H9 (cell line): ENCODE data around the gene MAP1LC3C. TPM values are rescaled to one million over a fixed set of nuclear protein-coding genes. Genes with fewer than 3 reads are reported as not detected.

Experiments used
- DNase-seq: peaks from one replicate; pipeline ENCODE4 v3.0.0-alpha.2; 2017
- H2AFZ ChIP-seq: one replicate; pipeline ENCODE4 v1.6.1; 2013; ENCODE audit warnings: mild to moderate bottlenecking, low read length, control low read depth, moderate library complexity
- H2AK5ac ChIP-seq: 2 replicates; pipeline ENCODE4 v1.6.1; 2013; ENCODE audit warnings: low read length, control low read depth, mixed read lengths; ENCODE audit not compliant: insufficient read length
- H2BK120ac ChIP-seq: one replicate; pipeline ENCODE4 v1.6.1; 2013; ENCODE audit warnings: low read depth, mild to moderate bottlenecking, low read length, control low read depth, inconsistent platforms; ENCODE audit not compliant: poor library complexity, severe bottlenecking
- H2BK12ac ChIP-seq: 2 replicates; pipeline ENCODE4 v1.6.1; 2013; ENCODE audit warnings: low read length, control low read depth, mixed read lengths, low read depth; ENCODE audit not compliant: insufficient read length
- H2BK15ac ChIP-seq: 2 replicates; pipeline ENCODE4 v1.6.1; 2013; ENCODE audit warnings: low read depth, low read length, control low read depth
- H2BK20ac ChIP-seq: one replicate; pipeline ENCODE4 v1.6.1; 2013; ENCODE audit warnings: low read depth, mild to moderate bottlenecking, low read length, control low read depth, inconsistent platforms; ENCODE audit not compliant: poor library complexity, severe bottlenecking
- H2BK5ac ChIP-seq: 2 replicates; pipeline ENCODE4 v1.6.1; 2013; ENCODE audit warnings: low read length, control low read depth, mixed read lengths; ENCODE audit not compliant: insufficient read length
- H3K14ac ChIP-seq: 2 replicates; pipeline ENCODE4 v1.6.1; 2013; ENCODE audit warnings: low read length, control low read depth; ENCODE audit not compliant: insufficient read depth
- H3K18ac ChIP-seq: 2 replicates; pipeline ENCODE4 v1.6.1; 2013; ENCODE audit warnings: low read depth, mild to moderate bottlenecking, mixed read lengths, low read length, control low read depth; ENCODE audit not compliant: insufficient read length
- H3K23ac ChIP-seq: 2 replicates; pipeline ENCODE4 v1.6.1; 2013; ENCODE audit warnings: low read length, control low read depth, mixed read lengths, low read depth; ENCODE audit not compliant: insufficient read length
- H3K23me2 ChIP-seq: 2 replicates; pipeline ENCODE4 v1.6.1; 2013; ENCODE audit warnings: low read depth, mild to moderate bottlenecking, mixed read lengths, low read length, control low read depth; ENCODE audit not compliant: insufficient read length, poor library complexity, severe bottlenecking
- H3K27ac ChIP-seq: 2 replicates; pipeline ENCODE4 v1.5.1; 2013; ENCODE audit warnings: low read length, control low read depth, mixed read lengths, low read depth; ENCODE audit not compliant: insufficient read length
- H3K27me3 ChIP-seq: 2 replicates; pipeline ENCODE4 v1.6.1; 2013; ENCODE audit warnings: low read length, control low read depth, inconsistent platforms; ENCODE audit not compliant: insufficient read depth
- H3K4ac ChIP-seq: 2 replicates; pipeline ENCODE4 v1.6.1; 2013; ENCODE audit warnings: low read depth, mild to moderate bottlenecking, control low read depth, inconsistent platforms, low read length, moderate library complexity
- H3K4me1 ChIP-seq: 2 replicates; pipeline ENCODE4 v1.6.1; 2013; ENCODE audit warnings: low read length, control low read depth, inconsistent platforms; ENCODE audit not compliant: insufficient read depth
- H3K4me2 ChIP-seq: 2 replicates; pipeline ENCODE4 v1.6.1; 2013; ENCODE audit warnings: low read length, control low read depth, mixed read lengths; ENCODE audit not compliant: insufficient read length, insufficient read depth
- H3K56ac ChIP-seq: 2 replicates; pipeline ENCODE4 v1.6.1; 2013; ENCODE audit warnings: low read depth, mild to moderate bottlenecking, mixed read lengths, low read length, control low read depth; ENCODE audit not compliant: insufficient read length
- H3K79me1 ChIP-seq: 2 replicates; pipeline ENCODE4 v1.6.1; 2013; ENCODE audit warnings: low read depth, mild to moderate bottlenecking, moderate library complexity, low read length, control low read depth, inconsistent platforms; ENCODE audit not compliant: insufficient read depth, poor library complexity, severe bottlenecking
- H3K79me2 ChIP-seq: 2 replicates; pipeline ENCODE4 v1.6.1; 2013; ENCODE audit warnings: low read length, control low read depth, inconsistent platforms; ENCODE audit not compliant: insufficient read depth
- H3K9ac ChIP-seq: 2 replicates; pipeline ENCODE4 v1.6.1; 2013; ENCODE audit warnings: low read length, control low read depth, mixed read lengths; ENCODE audit not compliant: insufficient read length; ENCODE audit errors: extremely low read depth
- H3K9me3 ChIP-seq: one replicate; pipeline ENCODE4 v1.6.1; 2013; ENCODE audit warnings: low read depth, low read length, inconsistent platforms; ENCODE audit not compliant: control insufficient read depth
- H3T11ph ChIP-seq: one replicate; pipeline ENCODE4 v1.6.1; 2013; ENCODE audit warnings: mild to moderate bottlenecking, low read length, control low read depth, inconsistent platforms
- H4K20me1 ChIP-seq: one replicate; pipeline ENCODE4 v1.6.1; 2013; ENCODE audit not compliant: control insufficient read depth, insufficient read length, insufficient read depth
- H4K5ac ChIP-seq: 2 replicates; pipeline ENCODE4 v1.6.1; 2013; ENCODE audit warnings: low read depth, mild to moderate bottlenecking, mixed read lengths, low read length, control low read depth; ENCODE audit not compliant: insufficient read length
- H4K8ac ChIP-seq: replicated peaks from 2 replicates; pipeline ENCODE4 v1.6.1; 2013; ENCODE audit warnings: low read length, control low read depth, mixed read lengths, low read depth; ENCODE audit not compliant: insufficient read length
- H4K91ac ChIP-seq: 2 replicates; pipeline ENCODE4 v1.6.1; 2013; ENCODE audit warnings: low read depth, mild to moderate bottlenecking, moderate library complexity, mixed read lengths, low read length, control low read depth; ENCODE audit not compliant: insufficient read length
- H3K27ac Mint-ChIP-seq, 3 experiments: 2 replicates in 2 of 3; 3 replicates in 1 of 3; pipeline ENCODE4 v1.8.0; 2020 to 2021; ENCODE audit warnings: mixed read lengths in 3 of 3, mild to moderate bottlenecking in 1 of 3, moderate library complexity in 1 of 3
- H3K27me3 Mint-ChIP-seq: 2 replicates; pipeline ENCODE4 v1.8.0; 2021; ENCODE audit warnings: low read depth, mild to moderate bottlenecking, moderate library complexity, mixed read lengths
- H3K36me3 Mint-ChIP-seq, 3 experiments: 2 replicates in 2 of 3; 3 replicates in 1 of 3; pipeline ENCODE4 v1.8.0; 2020 to 2021; ENCODE audit warnings: low read depth in 3 of 3, mixed read lengths in 3 of 3; ENCODE audit not compliant: insufficient read depth in 1 of 3
- H3K4me1 Mint-ChIP-seq, 2 experiments: 2 replicates each; pipeline ENCODE4 v1.8.0; 2020; ENCODE audit warnings: mixed read lengths in 2 of 2
- H3K4me3 Mint-ChIP-seq, 2 experiments: 2 replicates in 1 of 2; 3 replicates in 1 of 2; pipeline ENCODE4 v1.8.0; 2020 to 2021; ENCODE audit warnings: mild to moderate bottlenecking in 2 of 2, mixed read lengths in 2 of 2, moderate library complexity in 1 of 2
- H3K9me3 Mint-ChIP-seq, 2 experiments: 2 replicates in 1 of 2; 3 replicates in 1 of 2; pipeline ENCODE4 v1.8.0; 2020; ENCODE audit warnings: mild to moderate bottlenecking in 2 of 2, mixed read lengths in 2 of 2, moderate library complexity in 1 of 2
- total RNA-seq: library from RNA; stranded (reverse); gene quantifications from 2 replicates; pipeline ENCODE4 v1.2.1, GENCODE V29; 2021
- TF ChIP-seq, protein P1 (sequence below): fragments of 200-600 bp; sonication (generic); conservative IDR thresholded peaks from 3 replicates; pipeline ENCODE4 v1.8.0; 2021; ENCODE audit warnings: antibody characterized with exemption, mild to moderate bottlenecking

The MAP1LC3C gene
- total RNA-seq, 1 experiment from 2014 or later, result 3.6 TPM

DNA sequence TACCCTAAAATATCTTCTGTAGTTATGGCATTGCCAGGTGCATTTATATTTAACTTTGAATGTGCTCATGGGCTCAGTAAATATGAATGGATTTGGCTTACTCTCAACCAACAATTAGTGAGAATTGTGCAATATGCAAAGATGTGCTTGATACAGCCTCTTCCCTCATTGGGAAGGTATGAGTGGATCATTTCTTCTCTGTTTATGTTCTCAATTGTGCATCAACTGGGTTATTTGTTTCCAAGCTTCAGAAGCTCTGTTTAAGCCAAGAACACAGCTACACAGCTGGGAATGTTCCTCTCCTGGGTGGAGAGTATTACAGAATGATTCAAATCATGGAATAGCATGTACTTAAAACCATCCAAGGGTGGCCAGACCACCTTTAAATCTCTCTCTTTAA is 17.6 kb upstream of the MAP1LC3C start:
- H3K56ac ChIP-seq, result no peak overlapping the region
- no peak overlapping the region for H3T11ph ChIP-seq
- H3K9me3 ChIP-seq, result no peaks in the 10 kb centered on the region
- no peak overlapping the region for H3K9ac ChIP-seq
- H2AFZ ChIP-seq, result no peak overlapping the region
- no peaks in the 10 kb centered on the region for H4K20me1 ChIP-seq
- no peak overlapping the region for H2BK15ac ChIP-seq
- no peak overlapping the region for H3K23ac ChIP-seq
- H4K8ac ChIP-seq, result no peak overlapping the region
- no peak overlapping the region for H3K4me3 Mint-ChIP-seq
- H3K4me2 ChIP-seq, result no peak overlapping the region
- H2BK5ac ChIP-seq, result no peak overlapping the region
- peaks cover 2 to 14% of the 10 kb centered on the region in 2 experiments for H3K4me1 Mint-ChIP-seq
- H2BK20ac ChIP-seq, result no peak overlapping the region
- no peaks in the 10 kb centered on the region for H3K79me1 ChIP-seq
- H3K4ac ChIP-seq, result no peak overlapping the region
- no peak for DNase-seq
- H2BK120ac ChIP-seq, result no peak overlapping the region
- no peak overlapping the region for H3K18ac ChIP-seq
- H3K79me2 ChIP-seq, result no peaks in the 10 kb centered on the region
- no peaks in the 10 kb centered on the region for H3K4me1 ChIP-seq
- peaks cover 0 to 4% (median 0%) of the 10 kb centered on the region in 3 experiments; a peak in 2 of 7 replicates for H3K36me3 Mint-ChIP-seq
- H4K5ac ChIP-seq, result no peak overlapping the region
- H2AK5ac ChIP-seq, result no peak overlapping the region
- H3K23me2 ChIP-seq, result no peaks in the 10 kb centered on the region
- H4K91ac ChIP-seq, result no peak overlapping the region
- H3K27ac ChIP-seq, result no peak overlapping the region
- no peaks in the 10 kb centered on the region for H3K27me3 Mint-ChIP-seq
- H3K14ac ChIP-seq, result no peak overlapping the region
- H3K27me3 ChIP-seq, result no peaks in the 10 kb centered on the region
- H2BK12ac ChIP-seq, result no peak overlapping the region
- peaks cover 3% of the 10 kb centered on the region in 2 experiments; a peak in 2 of 5 replicates for H3K9me3 Mint-ChIP-seq
- no peak overlapping the region for H3K27ac Mint-ChIP-seq
- TF ChIP-seq, protein P1, sequence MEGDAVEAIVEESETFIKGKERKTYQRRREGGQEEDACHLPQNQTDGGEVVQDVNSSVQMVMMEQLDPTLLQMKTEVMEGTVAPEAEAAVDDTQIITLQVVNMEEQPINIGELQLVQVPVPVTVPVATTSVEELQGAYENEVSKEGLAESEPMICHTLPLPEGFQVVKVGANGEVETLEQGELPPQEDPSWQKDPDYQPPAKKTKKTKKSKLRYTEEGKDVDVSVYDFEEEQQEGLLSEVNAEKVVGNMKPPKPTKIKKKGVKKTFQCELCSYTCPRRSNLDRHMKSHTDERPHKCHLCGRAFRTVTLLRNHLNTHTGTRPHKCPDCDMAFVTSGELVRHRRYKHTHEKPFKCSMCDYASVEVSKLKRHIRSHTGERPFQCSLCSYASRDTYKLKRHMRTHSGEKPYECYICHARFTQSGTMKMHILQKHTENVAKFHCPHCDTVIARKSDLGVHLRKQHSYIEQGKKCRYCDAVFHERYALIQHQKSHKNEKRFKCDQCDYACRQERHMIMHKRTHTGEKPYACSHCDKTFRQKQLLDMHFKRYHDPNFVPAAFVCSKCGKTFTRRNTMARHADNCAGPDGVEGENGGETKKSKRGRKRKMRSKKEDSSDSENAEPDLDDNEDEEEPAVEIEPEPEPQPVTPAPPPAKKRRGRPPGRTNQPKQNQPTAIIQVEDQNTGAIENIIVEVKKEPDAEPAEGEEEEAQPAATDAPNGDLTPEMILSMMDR, result no peak
